HG03095 (cell line): ENCODE measurements around the gene ZSWIM1.

Experiments used
- ATAC-seq: cut with Tn5 transposase; IDR thresholded peaks from one replicate; pipeline ENCODE4 v1.9.1; 2021; ENCODE audit warnings: moderate library complexity; ENCODE audit not compliant: unreplicated experiment

Gene ZSWIM1

GRCh38 chr20:45907219-45907948 is 26.4 kb downstream of the ZSWIM1 start:
- ATAC-seq: no peak

- ATAC-seq: no peak
Observed at GRCh38 chr20:45908084-45908483, 27.1 kb downstream of the ZSWIM1 start.

GRCh38 chr20:45909336-45909808 is 28.3 kb downstream of the ZSWIM1 start:
- ATAC-seq: no peak

- no peak for ATAC-seq
Observed at GRCh38 chr20:45909817-45910669, 29.0 kb downstream of the ZSWIM1 start.

- ATAC-seq: peak; percentile 85
Observed at GRCh38 chr20:45910670-45911485, 29.9 kb downstream of the ZSWIM1 start.

GRCh38 chr20:45911486-45912343 is 30.7 kb downstream of the ZSWIM1 start, which contains the start of gene PLTP:
TSS of gene PLTP (minus strand) at chr20:45912155. CDS start at chr20:45911452, 703 bp downstream.
- no peak for ATAC-seq

GRCh38 chr20:45912344-45912682 is 31.3 kb downstream of the ZSWIM1 start:
- no peak for ATAC-seq

- ATAC-seq: no peak
Observed at GRCh38 chr20:45913116-45913515, 32.1 kb downstream of the ZSWIM1 start.

- no peak for ATAC-seq
Observed at GRCh38 chr20:45917790-45918141, 36.7 kb downstream of the ZSWIM1 start.

GRCh38 chr20:45918182-45918737 is 37.2 kb downstream of the ZSWIM1 start:
- ATAC-seq: no peak

- no peak for ATAC-seq
Observed at GRCh38 chr20:45918779-45919537, 37.9 kb downstream of the ZSWIM1 start.

GRCh38 chr20:45919542-45920399 is 38.7 kb downstream of the ZSWIM1 start:
- ATAC-seq: no peak

GRCh38 chr20:45920462-45921336 is 39.7 kb downstream of the ZSWIM1 start:
- no peak for ATAC-seq

- no peak for ATAC-seq
Observed at GRCh38 chr20:45921337-45922189, 40.5 kb downstream of the ZSWIM1 start.

- no peak for ATAC-seq
Observed at GRCh38 chr20:45924391-45925261, 43.6 kb downstream of the ZSWIM1 start.
